ENCODE results near the gene ZSCAN10. TPM values are rescaled to one million over a fixed set of nuclear protein-coding genes. Genes with fewer than 3 reads are reported as not detected.
"Not testable (repeated sequence)": the region's sequence is repeated elsewhere in the genome, so short reads cannot be mapped to it uniquely, and the experiment has no call there.

ZSCAN10 gene
- total RNA-seq, 2 experiments from 2014 or later = 0.19 TPM; not detected in 1

DNA sequence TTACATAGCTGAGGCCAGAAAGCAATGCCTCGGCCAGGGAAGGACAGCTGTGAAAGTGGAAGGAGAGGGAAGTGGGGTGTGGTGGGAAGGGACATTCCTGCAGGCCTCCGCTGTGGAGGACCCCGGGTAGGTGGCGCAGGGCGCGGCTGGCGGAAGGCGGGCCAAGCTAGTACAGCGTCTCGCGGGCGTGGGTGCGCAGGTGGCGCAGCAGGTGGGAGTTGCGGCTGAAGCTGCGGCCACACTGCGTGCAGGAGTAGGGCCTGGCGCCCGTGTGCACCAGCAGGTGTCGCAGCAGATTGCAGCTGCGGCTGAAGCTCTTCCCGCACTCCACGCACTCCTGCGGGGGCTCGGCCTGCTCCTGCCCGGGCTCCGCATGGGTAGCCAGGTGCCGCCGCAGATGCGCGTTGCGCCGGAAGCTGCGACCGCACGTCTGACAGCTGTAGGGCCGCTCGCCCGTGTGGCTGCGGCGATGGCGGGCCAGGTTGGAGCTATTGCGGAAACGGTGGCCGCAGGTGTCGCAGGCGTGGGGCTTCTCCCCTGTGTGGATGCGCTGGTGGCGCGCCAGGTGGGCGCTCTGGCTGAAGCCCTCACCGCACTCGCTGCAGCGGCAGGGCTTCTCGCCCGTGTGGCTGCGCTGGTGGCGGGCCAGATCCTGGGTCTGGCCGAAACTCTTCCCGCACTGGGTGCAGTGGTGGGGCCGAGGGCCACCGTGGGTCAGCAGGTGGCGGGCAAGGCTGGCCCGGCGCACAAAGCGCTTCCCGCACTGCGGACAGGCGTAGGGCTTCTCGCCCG, 10.0 kb downstream of the ZSCAN10 start:
- no peaks in the 10 kb centered on the region for H3K9me3 Mint-ChIP-seq
- ChIA-PET CTCF (interaction anchor here (0.7 to 1.5 kb wide), 4 partner anchors 12 to 46 kb away, joined by 3 to 5 read pairs (median 3); partner anchors contain the start of gene ZNF213), POLR2A (interaction anchor here (0.7 kb wide), 1 partner anchor 30 kb away, joined by 4 read pairs; no protein-coding TSS in a partner anchor)
- H3K4me1 Mint-ChIP-seq (ENCODE audit: low read depth) = peaks cover 33% of the 10 kb centered on the region
- no peak overlapping the region for H3K4me3 Mint-ChIP-seq
- H3K27ac Mint-ChIP-seq = no peak overlapping the region
- no peaks in the 10 kb centered on the region for H3K27me3 Mint-ChIP-seq
- DNase-seq = no peak
- intact Hi-C loops (cut with micrococcal nuclease) = no loop called here
- no peaks in the 10 kb centered on the region for H3K36me3 Mint-ChIP-seq

GRCh38 chr16:3088450-3088849, 10.6 kb downstream of the ZSCAN10 start:
- H3K9me3 Mint-ChIP-seq = no peaks in the 10 kb centered on the region
- DNase-seq = no peak
- H3K27ac Mint-ChIP-seq = no peak overlapping the region
- H3K4me3 Mint-ChIP-seq = peak overlapping the region; percentile 4
- H3K4me1 Mint-ChIP-seq (ENCODE audit: low read depth) = peaks cover 30% of the 10 kb centered on the region
- ChIA-PET CTCF (interaction anchor here (0.9 to 1.5 kb wide), 3 partner anchors 11 to 46 kb away, joined by 3 to 5 read pairs (median 3); partner anchors contain the start of gene ZNF213), POLR2A (interaction anchor here (0.7 kb wide), 1 partner anchor 29 kb away, joined by 4 read pairs; no protein-coding TSS in a partner anchor)
- intact Hi-C loops (cut with micrococcal nuclease) = no loop called here
- H3K36me3 Mint-ChIP-seq = no peaks in the 10 kb centered on the region
- no peaks in the 10 kb centered on the region for H3K27me3 Mint-ChIP-seq

DNA sequence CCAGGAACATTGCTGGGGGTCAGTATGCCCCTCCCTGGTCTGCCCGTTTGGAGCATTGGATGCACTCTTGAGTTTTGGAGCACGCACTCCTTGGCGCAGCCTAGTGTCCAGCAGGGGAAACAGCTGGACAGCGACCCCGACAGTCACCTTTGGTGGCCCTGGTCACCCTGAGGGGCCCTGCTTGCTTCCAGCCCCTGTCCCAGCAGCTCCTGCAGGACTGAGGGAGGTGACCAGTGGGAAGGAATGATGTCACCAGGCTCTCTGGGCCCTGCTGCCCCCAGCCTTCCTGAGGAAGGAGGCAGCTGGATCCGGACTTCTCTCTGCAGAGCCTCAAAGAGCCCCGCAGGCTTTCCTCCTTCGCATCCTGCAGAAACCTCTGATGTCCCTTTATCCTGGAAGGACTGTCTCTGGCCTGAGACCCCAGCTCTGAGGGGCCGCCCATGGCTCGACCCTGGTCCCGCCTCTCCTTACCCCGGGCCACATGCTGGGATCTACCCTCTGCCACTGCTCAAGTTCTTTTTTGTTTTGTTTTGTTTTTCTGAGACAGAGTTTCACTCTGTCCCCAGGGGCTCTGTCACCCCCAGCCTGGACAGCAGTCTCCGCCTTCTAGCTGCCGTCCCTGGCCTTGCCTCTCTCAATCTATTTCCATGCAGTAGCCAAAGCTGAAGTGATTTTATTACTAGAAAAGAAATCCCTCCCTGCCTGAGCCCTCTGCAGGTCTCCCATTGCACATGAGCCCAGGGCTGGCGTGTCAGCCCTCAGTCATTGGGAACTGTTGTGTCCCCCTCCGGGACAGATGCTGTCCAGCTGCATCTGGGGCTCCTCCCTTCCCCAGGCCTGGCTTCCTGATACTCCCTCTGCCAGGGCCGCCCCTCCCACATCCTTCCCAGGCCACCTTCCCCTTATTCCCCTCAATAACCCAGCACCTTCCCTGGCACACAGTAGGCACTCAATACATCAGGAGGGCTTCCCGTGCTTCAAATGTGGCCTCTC, 11.6 kb downstream of the ZSCAN10 start:
- H3K4me1 Mint-ChIP-seq (ENCODE audit: low read depth) = peaks cover 37% of the 10 kb centered on the region
- no peak overlapping the region for H3K27ac Mint-ChIP-seq
- H3K9me3 Mint-ChIP-seq = no peaks in the 10 kb centered on the region
- DNase-seq = no peak
- CTCF ChIA-PET = interaction anchor here (1.0 to 1.7 kb wide), 5 partner anchors 11 to 42 kb away, joined by 3 to 7 read pairs (median 4); no protein-coding TSS in a partner anchor
- peak overlapping the region; percentile 4 for H3K4me3 Mint-ChIP-seq
- intact Hi-C loops (cut with micrococcal nuclease) = no loop called here
- H3K27me3 Mint-ChIP-seq = no peaks in the 10 kb centered on the region
- POLR2A ChIA-PET = interaction anchor here (1.1 kb wide), 2 partner anchors 10 to 12 kb away, joined by 3 read pairs; no protein-coding TSS in a partner anchor
- no peaks in the 10 kb centered on the region for H3K36me3 Mint-ChIP-seq

DNA sequence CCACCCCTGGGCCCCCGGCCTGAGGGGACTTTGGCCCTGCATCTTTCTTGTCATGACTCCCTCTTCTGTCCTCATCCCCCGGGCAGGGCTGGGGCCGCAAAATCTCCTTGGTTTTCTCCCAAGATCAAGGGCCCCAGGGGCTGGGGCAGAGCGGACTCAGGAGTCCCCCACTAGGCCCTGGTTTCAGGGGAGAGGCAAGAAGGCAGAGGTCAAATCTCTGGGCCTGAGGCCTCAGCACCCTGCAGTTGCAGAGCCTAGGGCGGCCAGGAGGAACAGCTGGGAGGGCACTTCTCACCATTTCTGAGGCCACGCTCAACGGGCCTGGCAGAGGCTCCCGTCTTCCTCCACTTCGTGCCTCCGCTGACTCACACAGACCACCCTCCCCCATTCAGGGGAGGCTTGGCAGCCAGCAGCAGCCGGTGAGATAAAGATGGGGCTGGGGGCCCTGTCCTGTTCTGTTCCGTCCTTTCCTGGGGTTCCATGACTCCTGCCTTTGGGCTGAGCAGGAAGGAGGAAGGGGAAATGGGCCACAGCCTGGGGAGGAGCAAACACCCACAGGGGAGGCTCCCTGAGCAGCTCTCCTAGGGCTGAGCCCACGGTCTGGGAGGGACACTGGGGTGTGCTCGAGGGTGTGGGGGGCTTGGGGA, 12.4 kb downstream of the ZSCAN10 start:
- ChIA-PET POLR2A (interaction anchor here (1.1 kb wide), 1 partner anchor 9 kb away, joined by 3 read pairs; no protein-coding TSS in a partner anchor), CTCF (interaction anchor here (0.5 to 1.7 kb wide), 5 partner anchors 10 to 52 kb away, joined by 3 to 7 read pairs (median 4); no protein-coding TSS in a partner anchor)
- DNase-seq = no peak
- Mint-ChIP-seq H3K27me3 (no peaks in the 10 kb centered on the region), H3K4me3 (no peak overlapping the region), H3K4me1 (ENCODE audit: low read depth) (peaks cover 42% of the 10 kb centered on the region), H3K9me3 (no peaks in the 10 kb centered on the region), H3K27ac (no peak overlapping the region), H3K36me3 (peaks cover 1% of the 10 kb centered on the region)
- intact Hi-C loops (cut with micrococcal nuclease) = no loop called here

DNA sequence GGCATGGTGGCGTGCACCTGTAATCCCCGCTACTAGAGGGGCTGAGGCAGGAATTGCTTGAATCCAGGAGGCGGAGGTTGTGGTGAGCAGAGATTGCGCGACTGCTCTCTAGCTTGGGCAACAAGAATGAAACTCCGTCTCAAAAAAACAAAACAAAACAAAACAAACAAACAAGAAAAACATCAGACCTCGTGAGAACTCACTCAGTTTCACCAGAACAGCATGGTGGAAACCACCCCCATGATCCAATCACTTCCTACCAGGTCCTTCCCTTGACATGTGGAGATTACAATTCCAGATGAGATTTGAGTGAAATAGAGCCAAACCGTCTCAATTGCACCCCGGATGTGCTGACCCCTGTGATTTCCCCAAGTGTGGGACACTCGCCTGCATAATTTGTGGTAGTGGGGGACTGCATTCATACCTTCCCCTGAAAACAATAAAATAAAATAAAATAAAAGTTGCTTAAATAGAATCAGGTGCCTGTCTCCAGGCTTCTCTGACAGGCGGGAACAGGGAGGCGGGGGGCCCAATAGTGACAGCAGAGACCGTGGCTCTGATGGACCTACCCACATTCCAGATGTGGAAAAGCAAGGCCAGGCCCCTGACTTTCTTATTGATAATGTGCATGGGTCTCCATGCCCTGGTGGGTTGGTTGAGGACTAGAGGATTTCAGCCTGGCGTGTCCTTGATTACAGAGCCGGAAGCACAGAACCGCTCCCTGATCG, 13.1 kb downstream of the ZSCAN10 start:
- CTCF ChIA-PET = interaction anchor here (1.3 to 1.4 kb wide), 2 partner anchors 11 to 28 kb away, joined by 3 to 7 read pairs; no protein-coding TSS in a partner anchor
- POLR2A ChIA-PET = interaction anchor here (1.1 kb wide), 1 partner anchor 8 kb away, joined by 3 read pairs; no protein-coding TSS in a partner anchor
- H3K4me1 Mint-ChIP-seq (ENCODE audit: low read depth) = peaks cover 43% of the 10 kb centered on the region
- peaks cover 3% of the 10 kb centered on the region for H3K9me3 Mint-ChIP-seq
- no peaks in the 10 kb centered on the region for H3K27me3 Mint-ChIP-seq
- peak overlapping the region; percentile 30 for H3K27ac Mint-ChIP-seq
- DNase-seq = no peak
- intact Hi-C loops (cut with micrococcal nuclease) = no loop called here
- H3K36me3 Mint-ChIP-seq = peaks cover 5% of the 10 kb centered on the region
- H3K4me3 Mint-ChIP-seq = no peak overlapping the region

DNA sequence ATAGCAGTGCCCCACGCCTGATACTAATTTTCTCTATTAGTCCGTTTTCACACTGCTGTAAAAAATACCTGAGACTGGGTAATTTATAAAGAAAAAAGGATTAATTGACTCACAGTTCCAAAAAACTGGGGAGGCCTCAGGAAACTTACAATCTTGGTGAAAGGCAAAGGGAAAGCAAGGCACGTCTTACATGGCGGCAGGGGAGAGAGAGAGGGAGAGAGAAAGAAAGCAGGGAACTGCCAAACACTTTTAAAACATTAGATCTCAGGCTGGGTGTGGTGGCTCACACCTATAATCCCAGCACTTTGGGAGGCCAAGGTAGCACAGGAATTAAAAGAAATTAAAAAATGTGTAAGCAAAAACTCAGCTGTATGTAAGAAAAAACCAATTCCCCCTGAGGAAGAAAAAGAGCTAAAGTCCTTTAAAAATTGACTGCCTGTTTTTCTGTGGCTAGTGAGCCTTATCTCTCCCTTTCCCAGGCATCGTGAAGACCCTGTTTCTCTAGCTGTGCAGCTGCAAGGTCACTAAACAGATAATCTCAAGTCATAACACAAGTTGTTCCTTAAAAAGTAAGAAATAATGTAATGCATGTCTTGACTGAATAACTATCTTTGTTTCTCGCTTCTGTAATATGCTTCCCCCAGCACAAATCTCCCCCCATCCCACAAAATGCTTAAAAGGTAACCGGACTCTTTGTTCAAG, 14.0 kb downstream of the ZSCAN10 start:
- no peak overlapping the region for H3K4me3 Mint-ChIP-seq

GRCh38 chr16:3084491-3084890, 14.6 kb downstream of the ZSCAN10 start:
- POLR2A ChIA-PET = interaction anchor here (1.3 kb wide), 1 partner anchor 10 kb away, joined by 5 read pairs; no protein-coding TSS in a partner anchor
- Mint-ChIP-seq H3K36me3 (peaks cover 16% of the 10 kb centered on the region), H3K9me3 (peaks cover 19% of the 10 kb centered on the region), H3K27ac (no peak overlapping the region), H3K4me3 (no peak overlapping the region), H3K27me3 (no peaks in the 10 kb centered on the region), H3K4me1 (ENCODE audit: low read depth) (peaks cover 54% of the 10 kb centered on the region)
- CTCF ChIA-PET = interaction anchor here (1.0 to 1.3 kb wide), 2 partner anchors 47 to 53 kb away, joined by 3 to 5 read pairs; no protein-coding TSS in a partner anchor
- intact Hi-C loops (cut with micrococcal nuclease) = no loop called here
- no peak for DNase-seq

More for the DNA sequence above, 14.0 kb downstream of the ZSCAN10 start:
- intact Hi-C loops (cut with micrococcal nuclease) = no loop called here
- Mint-ChIP-seq H3K9me3 (peaks cover 12% of the 10 kb centered on the region), H3K36me3 (peaks cover 10% of the 10 kb centered on the region), H3K27ac (no peak overlapping the region), H3K4me1 (ENCODE audit: low read depth) (peaks cover 48% of the 10 kb centered on the region), H3K27me3 (no peaks in the 10 kb centered on the region)
- POLR2A ChIA-PET = no interaction called here
- CTCF ChIA-PET = no interaction called here
- no peak for DNase-seq

- ChIA-PET POLR2A (interaction anchor here (1.3 kb wide), 1 partner anchor 9 kb away, joined by 5 read pairs; no protein-coding TSS in a partner anchor), CTCF (interaction anchor here (1.0 to 1.3 kb wide), 2 partner anchors 48 to 52 kb away, joined by 3 to 5 read pairs; no protein-coding TSS in a partner anchor)
- DNase-seq; H3K4me3 Mint-ChIP-seq; intact Hi-C loops (cut with micrococcal nuclease); H3K27me3 Mint-ChIP-seq: not testable (repeated sequence)
- Mint-ChIP-seq H3K27ac (peak overlapping the region; percentile 54), H3K4me1 (ENCODE audit: low read depth) (peaks cover 61% of the 10 kb centered on the region), H3K36me3 (peaks cover 23% of the 10 kb centered on the region), H3K9me3 (peaks cover 23% of the 10 kb centered on the region)
Measured at GRCh38 chr16:3083408-3083807, 15.7 kb downstream of the ZSCAN10 start.

- Mint-ChIP-seq H3K9me3 (peaks cover 26% of the 10 kb centered on the region), H3K27ac (peak overlapping the region; percentile 81), H3K4me1 (ENCODE audit: low read depth) (peaks cover 62% of the 10 kb centered on the region), H3K36me3 (peaks cover 30% of the 10 kb centered on the region)
- ChIA-PET POLR2A (interaction anchor here (1.1 kb wide), 1 partner anchor 17 kb away, joined by 3 read pairs; the partner anchor contains the start of gene IL32), CTCF (interaction anchor here (1.1 kb wide), 1 partner anchor 23 kb away, joined by 3 read pairs; no protein-coding TSS in a partner anchor)
- H3K4me3 Mint-ChIP-seq; H3K27me3 Mint-ChIP-seq; DNase-seq; intact Hi-C loops (cut with micrococcal nuclease): not testable (repeated sequence)
Measured at GRCh38 chr16:3081957-3082356, 17.1 kb downstream of the ZSCAN10 start.

DNA sequence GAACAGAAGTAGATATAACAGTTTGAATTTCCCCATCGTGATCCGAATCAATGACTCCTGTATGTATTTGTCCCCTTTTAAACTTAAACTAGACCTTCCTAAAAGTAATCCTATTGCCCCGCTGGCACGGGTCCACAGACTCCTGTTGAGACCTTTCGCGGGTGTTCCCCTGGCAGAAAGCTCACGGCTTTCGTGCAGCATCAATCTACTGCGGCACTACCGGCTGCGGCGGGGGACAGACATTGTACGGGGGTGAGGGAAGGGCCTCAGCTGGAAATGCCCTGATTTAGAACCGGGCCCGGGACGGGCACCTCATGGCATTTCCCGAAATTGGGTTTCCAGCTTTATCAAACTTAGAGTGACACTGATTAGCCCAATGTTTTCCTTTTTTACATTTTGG, 19.1 kb downstream of the ZSCAN10 start:
- Mint-ChIP-seq H3K36me3 (peaks cover 31% of the 10 kb centered on the region), H3K4me1 (ENCODE audit: low read depth) (peaks cover 75% of the 10 kb centered on the region), H3K27me3 (no peaks in the 10 kb centered on the region), H3K4me3 (no peak overlapping the region), H3K9me3 (peaks cover 26% of the 10 kb centered on the region), H3K27ac (peak overlapping the region; percentile 81)
- CTCF ChIA-PET = interaction anchor here (0.7 to 2.1 kb wide), 3 partner anchors 16 to 49 kb away, joined by 3 to 8 read pairs (median 5); no protein-coding TSS in a partner anchor
- no peak for DNase-seq
- intact Hi-C loops (cut with micrococcal nuclease) = no loop called here
- POLR2A ChIA-PET = interaction anchor here (0.7 kb wide), 1 partner anchor 21 kb away, joined by 4 read pairs; no protein-coding TSS in a partner anchor

All from activated CD4-positive, alpha-beta memory T cell treated with anti-CD3 and anti-CD28 coated beads for 36 hours (primary cell).